HG03095 (cell line): ENCODE data around the gene TMEM86B.

ENCODE experiments used
- ATAC-seq: cut with Tn5 transposase; IDR thresholded peaks from one replicate; pipeline ENCODE4 v1.9.1; 2021; ENCODE audit warnings: moderate library complexity; ENCODE audit not compliant: unreplicated experiment

The TMEM86B gene

GRCh38 chr19:55179606-55180484 lies 48.7 kb downstream of the TMEM86B start, which contains the start of gene SYT5:
Gene SYT5 (minus strand): TSS chr19:55180289. CDS start chr19:55179041, 1,248 bp downstream.
- ATAC-seq: no peak

GRCh38 chr19:55178781-55179599 lies 49.6 kb downstream of the TMEM86B start:
- ATAC-seq: no peak
